HepG2 (cell line): ENCODE results near the gene ASIC3. TPM values are rescaled to one million over a fixed set of nuclear protein-coding genes. Genes with fewer than 3 reads are reported as not detected.

Source experiments
- AHDC1 ChIP-seq: sonication (generic); formaldehyde crosslinking; IDR thresholded peaks from 2 replicates; pipeline ENCODE4 v1.5.1; 2020; ENCODE audit warnings: mild to moderate bottlenecking, missing genetic modification reagents, borderline replicate concordance
- BORCS8-MEF2B ChIP-seq: sonication (generic); formaldehyde crosslinking; IDR thresholded peaks from 2 replicates; pipeline ENCODE4 v1.8.0; 2022; ENCODE audit warnings: mild to moderate bottlenecking, missing genetic modification reagents
- CC2D1A ChIP-seq: sonication (generic); formaldehyde crosslinking; IDR thresholded peaks from 2 replicates; pipeline ENCODE4 v1.8.1; 2023; ENCODE audit warnings: mild to moderate bottlenecking, missing genetic modification reagents
- CREB3 ChIP-seq: sonication (generic); formaldehyde crosslinking; IDR thresholded peaks from 2 replicates; pipeline ENCODE4 v1.5.0; 2020; ENCODE audit warnings: missing genetic modification reagents
- GPN1 ChIP-seq: sonication (generic); formaldehyde crosslinking; IDR thresholded peaks from 2 replicates; pipeline ENCODE4 v1.5.1; 2020; ENCODE audit warnings: missing genetic modification reagents, borderline replicate concordance
- HINFP ChIP-seq: sonication (generic); formaldehyde crosslinking; IDR thresholded peaks from 2 replicates; pipeline ENCODE4 v1.4.0; 2020; ENCODE audit warnings: low read depth, mild to moderate bottlenecking, missing genetic modification reagents
- HOXA9 ChIP-seq: sonication (generic); formaldehyde crosslinking; IDR thresholded peaks from 2 replicates; pipeline ENCODE4 v1.8.1; 2022; ENCODE audit warnings: missing genetic modification reagents, mild to moderate bottlenecking, moderate library complexity, borderline replicate concordance
- MBNL3 ChIP-seq: fragments of 250-450 bp; sonication (Bioruptor Pico); conservative IDR thresholded peaks from 2 replicates; pipeline ENCODE4 v1.8.0; 2022; ENCODE audit warnings: mild to moderate bottlenecking, inconsistent platforms
- PHF21A ChIP-seq: sonication (generic); formaldehyde crosslinking; IDR thresholded peaks from 2 replicates; pipeline ENCODE4 v1.5.0; 2020; ENCODE audit warnings: mild to moderate bottlenecking, missing genetic modification reagents
- RFXAP ChIP-seq: sonication (generic); formaldehyde crosslinking; IDR thresholded peaks from 2 replicates; pipeline ENCODE4 v1.4.0; 2020; ENCODE audit warnings: missing genetic modification reagents, borderline replicate concordance
- THYN1 ChIP-seq: sonication (generic); formaldehyde crosslinking; IDR thresholded peaks from 2 replicates; pipeline ENCODE4 v1.8.1; 2023; ENCODE audit warnings: low read depth, mild to moderate bottlenecking, moderate library complexity, missing genetic modification reagents, borderline replicate concordance
- TOE1 ChIP-seq: sonication (generic); formaldehyde crosslinking; IDR thresholded peaks from 2 replicates; pipeline ENCODE4 v1.4.0; 2020; ENCODE audit warnings: mild to moderate bottlenecking, missing genetic modification reagents
- ZBTB21 ChIP-seq: sonication (generic); formaldehyde crosslinking; IDR thresholded peaks from 2 replicates; pipeline ENCODE4 v1.4.0; 2020; ENCODE audit warnings: missing genetic modification reagents
- ZIK1 ChIP-seq: sonication (generic); formaldehyde crosslinking; IDR thresholded peaks from 2 replicates; pipeline ENCODE4 v1.5.0; 2020; ENCODE audit warnings: mild to moderate bottlenecking, low read depth, missing genetic modification reagents, borderline replicate concordance
- ZNF451 ChIP-seq: sonication (generic); formaldehyde crosslinking; IDR thresholded peaks from 2 replicates; pipeline ENCODE4 v1.5.0; 2020; ENCODE audit warnings: mild to moderate bottlenecking, missing genetic modification reagents
- ZNF569 ChIP-seq: sonication (generic); formaldehyde crosslinking; IDR thresholded peaks from 2 replicates; pipeline ENCODE4 v1.5.0; 2020; ENCODE audit warnings: mild to moderate bottlenecking, missing genetic modification reagents, moderate library complexity, borderline replicate concordance
- ZNF615 ChIP-seq: sonication (generic); formaldehyde crosslinking; IDR thresholded peaks from 2 replicates; pipeline ENCODE4 v1.5.0; 2020; ENCODE audit warnings: mild to moderate bottlenecking, missing genetic modification reagents, borderline replicate concordance
- ZNF784 ChIP-seq: sonication (generic); formaldehyde crosslinking; IDR thresholded peaks from 2 replicates; pipeline ENCODE4 v1.5.1; 2020; ENCODE audit warnings: missing genetic modification reagents, mild to moderate bottlenecking, borderline replicate concordance
- ZNF891 ChIP-seq: sonication (generic); formaldehyde crosslinking; IDR thresholded peaks from 2 replicates; pipeline ENCODE4 v1.5.0; 2020; ENCODE audit warnings: mild to moderate bottlenecking, missing genetic modification reagents
- polyA plus RNA-seq, 8 experiments: library from polyadenylated mRNA; depleted of rRNA in 3 of 8; stranded (reverse) in 7 of 8; unstranded in 1 of 8; fragments of >200 nt; fragmentation: Illumina TruSeq in 4 of 8; extraction: Trizol in 4 of 8; gene quantifications; 2 replicates each; pipeline versions ENCODE4 v1.2.1 to v1.2.3, GENCODE V29; 2011 to 2016; ENCODE audit warnings: low read depth in 4 of 8, missing spikeins in 1 of 8, mixed read lengths in 1 of 8; ENCODE audit not compliant: insufficient read depth in 1 of 8
- total RNA-seq, 5 experiments: library from RNA; depleted of rRNA; stranded (reverse); fragments of >200 nt; fragmentation: Illumina TruSeq; extraction: Trizol; gene quantifications; 2 replicates each; pipeline ENCODE4 v1.2.3, GENCODE V29; 2016; ENCODE audit warnings: low read depth in 1 of 5

Gene ASIC3
- total and polyA plus RNA-seq, 2 of the 13 experiments (the other 11 are each of a cell fraction or from before 2014, with no cell fraction given), result 0.51 TPM; not detected in 1

- TF ChIP-seq ZNF784 (CRISPR knock-in tag) (no peak), AHDC1 (CRISPR knock-in tag) (no peak), ZIK1 (CRISPR knock-in tag) (no peak; the same call in 1 of the 2 replicates), ZNF891 (no peak; the same call in 1 of the 2 replicates), ZBTB21 (CRISPR knock-in tag) (no peak), ZNF569 (CRISPR knock-in tag) (no peak), THYN1 (CRISPR knock-in tag) (no peak), GPN1 (CRISPR knock-in tag) (no peak), HINFP (no peak), MBNL3 (no peak), RFXAP (CRISPR knock-in tag) (no peak), PHF21A (peak; percentile 20; the same call in 1 of the 2 replicates), ZNF615 (no peak), BORCS8-MEF2B (peak; percentile 62; the same call in 1 of the 2 replicates), TOE1 (CRISPR knock-in tag) (no peak), HOXA9 (no peak), CC2D1A (no peak), CREB3 (no peak), ZNF451 (no peak)
These were observed 37.6 kb downstream of the ASIC3 start, which contains the start of gene AGAP3 (continued) for GRCh38 chr7:151085691-151086620.
